GM23338 (cell line): ENCODE data around the gene SLC4A8.

Experiments
- EZH2 ChIP-seq: fragments of 200-600 bp; sonication (generic); IDR thresholded peaks from one replicate; pipeline ENCODE4 v1.8.0; 2017; ENCODE audit warnings: antibody characterized with exemption, mild to moderate bottlenecking, low read depth; ENCODE audit not compliant: unreplicated experiment
- EZH2phosphoT487 ChIP-seq: fragments of 200-600 bp; sonication (generic); IDR thresholded peaks from one replicate; pipeline ENCODE4 v1.8.1; 2018; ENCODE audit warnings: antibody characterized with exemption; ENCODE audit not compliant: unreplicated experiment
- POLR2AphosphoS5 ChIP-seq: IDR thresholded peaks from 2 replicates; pipeline ENCODE4 v1.6.1; 2016; ENCODE audit warnings: antibody characterized with exemption, low read depth
- TF ChIP-seq, protein P1 (sequence below), 2 experiments: fragments of 200-600 bp in 1 of 2; sonication (generic) in 1 of 2; conservative IDR thresholded peaks; 2 replicates each; pipeline versions ENCODE4 v1.5.1 to v1.6.1; 2016 to 2017; ENCODE audit warnings: antibody characterized with exemption in 2 of 2, low read depth in 2 of 2, mild to moderate bottlenecking in 2 of 2, moderate library complexity in 1 of 2
- TF ChIP-seq, protein P2 (sequence below): IDR thresholded peaks from one replicate; pipeline ENCODE4 v1.6.1; 2018; ENCODE audit warnings: antibody characterized with exemption; ENCODE audit not compliant: unreplicated experiment

DNA sequence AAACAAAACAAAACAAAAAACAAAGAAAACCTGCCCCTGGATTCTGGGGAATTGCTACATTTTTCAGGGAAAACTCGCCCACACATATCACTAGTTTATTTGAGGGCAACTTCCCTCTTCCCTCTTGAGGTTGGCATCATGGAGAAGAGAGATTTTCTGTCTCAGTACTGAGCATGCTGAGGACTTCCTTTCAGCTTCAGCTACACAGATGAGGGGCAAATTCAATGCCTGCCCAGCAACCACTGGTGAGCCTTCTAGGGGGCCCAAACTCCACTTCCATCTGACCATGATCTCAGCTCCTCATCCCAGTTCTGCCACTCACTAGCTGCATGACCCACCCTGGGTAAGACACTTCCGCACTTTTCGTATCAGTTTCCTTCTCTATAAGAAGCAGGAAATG lies 103.3 kb downstream of the SLC4A8 start:
- TF ChIP-seq, protein P1, sequence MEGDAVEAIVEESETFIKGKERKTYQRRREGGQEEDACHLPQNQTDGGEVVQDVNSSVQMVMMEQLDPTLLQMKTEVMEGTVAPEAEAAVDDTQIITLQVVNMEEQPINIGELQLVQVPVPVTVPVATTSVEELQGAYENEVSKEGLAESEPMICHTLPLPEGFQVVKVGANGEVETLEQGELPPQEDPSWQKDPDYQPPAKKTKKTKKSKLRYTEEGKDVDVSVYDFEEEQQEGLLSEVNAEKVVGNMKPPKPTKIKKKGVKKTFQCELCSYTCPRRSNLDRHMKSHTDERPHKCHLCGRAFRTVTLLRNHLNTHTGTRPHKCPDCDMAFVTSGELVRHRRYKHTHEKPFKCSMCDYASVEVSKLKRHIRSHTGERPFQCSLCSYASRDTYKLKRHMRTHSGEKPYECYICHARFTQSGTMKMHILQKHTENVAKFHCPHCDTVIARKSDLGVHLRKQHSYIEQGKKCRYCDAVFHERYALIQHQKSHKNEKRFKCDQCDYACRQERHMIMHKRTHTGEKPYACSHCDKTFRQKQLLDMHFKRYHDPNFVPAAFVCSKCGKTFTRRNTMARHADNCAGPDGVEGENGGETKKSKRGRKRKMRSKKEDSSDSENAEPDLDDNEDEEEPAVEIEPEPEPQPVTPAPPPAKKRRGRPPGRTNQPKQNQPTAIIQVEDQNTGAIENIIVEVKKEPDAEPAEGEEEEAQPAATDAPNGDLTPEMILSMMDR (conservative IDR thresholded peaks at IDR 0.05; ENCODE audit: low read depth in 2 of 2): no peak
- TF ChIP-seq EZH2 (no peak), POLR2AphosphoS5 (no peak), EZH2phosphoT487 (no peak)
- TF ChIP-seq, protein P2, sequence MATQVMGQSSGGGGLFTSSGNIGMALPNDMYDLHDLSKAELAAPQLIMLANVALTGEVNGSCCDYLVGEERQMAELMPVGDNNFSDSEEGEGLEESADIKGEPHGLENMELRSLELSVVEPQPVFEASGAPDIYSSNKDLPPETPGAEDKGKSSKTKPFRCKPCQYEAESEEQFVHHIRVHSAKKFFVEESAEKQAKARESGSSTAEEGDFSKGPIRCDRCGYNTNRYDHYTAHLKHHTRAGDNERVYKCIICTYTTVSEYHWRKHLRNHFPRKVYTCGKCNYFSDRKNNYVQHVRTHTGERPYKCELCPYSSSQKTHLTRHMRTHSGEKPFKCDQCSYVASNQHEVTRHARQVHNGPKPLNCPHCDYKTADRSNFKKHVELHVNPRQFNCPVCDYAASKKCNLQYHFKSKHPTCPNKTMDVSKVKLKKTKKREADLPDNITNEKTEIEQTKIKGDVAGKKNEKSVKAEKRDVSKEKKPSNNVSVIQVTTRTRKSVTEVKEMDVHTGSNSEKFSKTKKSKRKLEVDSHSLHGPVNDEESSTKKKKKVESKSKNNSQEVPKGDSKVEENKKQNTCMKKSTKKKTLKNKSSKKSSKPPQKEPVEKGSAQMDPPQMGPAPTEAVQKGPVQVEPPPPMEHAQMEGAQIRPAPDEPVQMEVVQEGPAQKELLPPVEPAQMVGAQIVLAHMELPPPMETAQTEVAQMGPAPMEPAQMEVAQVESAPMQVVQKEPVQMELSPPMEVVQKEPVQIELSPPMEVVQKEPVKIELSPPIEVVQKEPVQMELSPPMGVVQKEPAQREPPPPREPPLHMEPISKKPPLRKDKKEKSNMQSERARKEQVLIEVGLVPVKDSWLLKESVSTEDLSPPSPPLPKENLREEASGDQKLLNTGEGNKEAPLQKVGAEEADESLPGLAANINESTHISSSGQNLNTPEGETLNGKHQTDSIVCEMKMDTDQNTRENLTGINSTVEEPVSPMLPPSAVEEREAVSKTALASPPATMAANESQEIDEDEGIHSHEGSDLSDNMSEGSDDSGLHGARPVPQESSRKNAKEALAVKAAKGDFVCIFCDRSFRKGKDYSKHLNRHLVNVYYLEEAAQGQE: no peak
